Stomach (tissue), 9 donors: ENCODE data around the gene CPSF4L. TPM values are rescaled to one million over a fixed set of nuclear protein-coding genes. Genes with fewer than 3 reads are reported as not detected.

Source experiments
- DNase-seq, 2 donors: peaks; one replicate each; pipeline versions ENCODE4 v3.0.0 to v3.0.0-alpha.2; 2013 to 2019
- H3K27ac ChIP-seq, 5 donors: fragments of 200-600 bp in 4 of 5; sonication (generic) in 4 of 5; one replicate each; pipeline ENCODE4 v1.5.1; 2013 to 2019; ENCODE audit warnings: mild to moderate bottlenecking in 1 of 5, moderate library complexity in 1 of 5
- H3K27me3 ChIP-seq, 3 donors: fragments of 200-600 bp; sonication (generic); one replicate each; pipeline ENCODE4 v1.5.1; 2017 to 2019; ENCODE audit warnings: mixed run types in 1 of 3
- H3K36me3 ChIP-seq, 4 donors: fragments of 200-600 bp; sonication (generic); 1 replicate in 3 of 4; 2 replicates in 1 of 4; pipeline ENCODE4 v1.5.1; 2016 to 2019
- H3K4me1 ChIP-seq, 4 donors: fragments of 200-600 bp; sonication (generic); one replicate each; pipeline ENCODE4 v1.5.1; 2016 to 2019
- H3K4me3 ChIP-seq, 4 donors: fragments of 200-600 bp; sonication (generic) in 3 of 4; one replicate each; pipeline ENCODE4 v1.5.1; 2016 to 2019; ENCODE audit warnings: mild to moderate bottlenecking in 1 of 4
- H3K9me3 ChIP-seq, 4 donors: fragments of 200-600 bp; sonication (generic); one replicate each; pipeline ENCODE4 v1.5.1; 2016 to 2019
- CTCF ChIP-seq, 7 experiments: fragments of 450-650 bp in 4 of 7; fragments of 200-600 bp in 3 of 7; sonication (generic) in 3 of 7; IDR thresholded peaks; one replicate each; pipeline ENCODE4 v1.5.1; 2016 to 2019; ENCODE audit warnings: antibody characterized with exemption in 7 of 7, control low read depth in 2 of 7, mild to moderate bottlenecking in 1 of 7
- EP300 ChIP-seq: sonication (generic); formaldehyde crosslinking; IDR thresholded peaks from one replicate; pipeline ENCODE4 v1.6.1; 2017; ENCODE audit warnings: antibody characterized with exemption
- POLR2A ChIP-seq, 4 donors: fragments of 450-650 bp; IDR thresholded peaks; one replicate each; pipeline ENCODE4 v1.6.1; 2016; ENCODE audit warnings: antibody characterized with exemption in 4 of 4, control low read depth in 2 of 4, mild to moderate bottlenecking in 1 of 4, moderate library complexity in 1 of 4
- POLR2AphosphoS5 ChIP-seq, 3 donors: sonication (generic); formaldehyde crosslinking; IDR thresholded peaks; one replicate each; pipeline ENCODE4 v1.6.1; 2016; ENCODE audit warnings: antibody characterized with exemption in 3 of 3
- WGBS, 5 donors: extraction: QIAGEN DNeasy Blood & Tissue Kit in 3 of 5; methylation state at CpG; one replicate each; pipeline versions ENCODE4 v1.1.5 to v1.1.7; 2013 to 2018; 5-methylcytosine and 5-hydroxymethylcytosine counted together
- intact Hi-C: fragments of 100-400 bp; cut with DNase I; formaldehyde crosslinking; loops from one replicate; pipeline ENCODE4 v1.15.1; 2023; ENCODE audit warnings: low total_unique reads
- polyA plus RNA-seq, 3 donors: library from polyadenylated mRNA; stranded (reverse); fragments of 200-250 nt; gene quantifications; one replicate each; pipeline ENCODE4 v1.2.3, GENCODE V29; 2013
- total RNA-seq, 5 donors: library from RNA; depleted of rRNA; stranded (reverse); fragments of >200 nt; gene quantifications; one replicate each; pipeline versions ENCODE4 v1.1.0 to v1.2.3, GENCODE V29; 2014 to 2016
- donor health status: healthy with polysubstance abuse.
- donor health status: Bipolar disorder and iron deficiency.
- donor health status: healthy.

CPSF4L gene
- total and polyA plus RNA-seq, 8 donors = not detected

- TF ChIP-seq CTCF (IDR thresholded peaks at IDR 0.05) = peak in 6 of 7 experiments; percentile 43 to 98 (median 96)
- TF ChIP-seq POLR2A (IDR thresholded peaks at IDR 0.05) = no peak
- peak in 1 of 3 donors; percentile 34 for TF ChIP-seq POLR2AphosphoS5 (IDR thresholded peaks at IDR 0.05)
- Histone ChIP-seq H3K9me3 (no peaks in the 10 kb centered on the region), H3K4me3 (no peak overlapping the region), H3K4me1 (peaks cover 0 to 12% (median 6%) of the 10 kb centered on the region in 4 donors), H3K36me3 (no peaks in the 10 kb centered on the region), H3K27me3 (no peaks in the 10 kb centered on the region), H3K27ac (no peak overlapping the region)
- intact Hi-C loops = loop anchor here (2.0 kb wide), 1 partner anchor 113 kb away; no protein-coding TSS in a partner anchor
- peak; percentile 51 to 81 for DNase-seq
- WGBS, 5 donors = 2 to 5% (median 3%) methylated on average over 7 to 8 of the region's 8 CpGs
These were observed 6.0 kb downstream of the CPSF4L start for GRCh38 chr17:73255671-73256181.

GRCh38 chr17:73251871-73252270 is 9.8 kb downstream of the CPSF4L start:
- WGBS, 5 donors = 70 to 87% (median 78%) methylated on average over 8 of the region's 8 CpGs
- no peak for DNase-seq
- no peak overlapping the region for H3K27ac ChIP-seq
- no peak overlapping the region for H3K4me3 ChIP-seq
- peaks cover 0 to 9% (median 6%) of the 10 kb centered on the region in 4 donors for H3K4me1 ChIP-seq
- H3K27me3 ChIP-seq = no peaks in the 10 kb centered on the region
- peaks cover 3 to 24% (median 20%) of the 10 kb centered on the region in 4 donors for H3K36me3 ChIP-seq
- no peaks in the 10 kb centered on the region for H3K9me3 ChIP-seq
- no peak for TF ChIP-seq CTCF (IDR thresholded peaks at IDR 0.05)
- TF ChIP-seq POLR2AphosphoS5 (IDR thresholded peaks at IDR 0.05) = no peak
- TF ChIP-seq EP300 = no peak
- no peak for TF ChIP-seq POLR2A (IDR thresholded peaks at IDR 0.05)
- intact Hi-C loops = no loop called here

GRCh38 chr17:73250851-73251640 is 10.6 kb downstream of the CPSF4L start:
- Histone ChIP-seq H3K27ac (no peak overlapping the region), H3K4me3 (no peak overlapping the region), H3K27me3 (no peaks in the 10 kb centered on the region), H3K4me1 (peaks cover 0 to 6% (median 4%) of the 10 kb centered on the region in 4 donors), H3K9me3 (no peaks in the 10 kb centered on the region), H3K36me3 (peaks cover 3 to 32% (median 27%) of the 10 kb centered on the region in 4 donors)
- TF ChIP-seq POLR2AphosphoS5 (IDR thresholded peaks at IDR 0.05) (no peak), EP300 (no peak), CTCF (IDR thresholded peaks at IDR 0.05) (no peak), POLR2A (IDR thresholded peaks at IDR 0.05) (no peak)
- no peak for DNase-seq
- WGBS, 5 donors = 60 to 84% (median 66%) methylated on average over 10 of the region's 10 CpGs
- intact Hi-C loops = no loop called here

- Histone ChIP-seq H3K27ac (no peak overlapping the region), H3K4me3 (no peak overlapping the region), H3K36me3 (peaks cover 3 to 46% (median 40%) of the 10 kb centered on the region in 4 donors), H3K27me3 (no peaks in the 10 kb centered on the region), H3K9me3 (no peaks in the 10 kb centered on the region), H3K4me1 (no peaks in the 10 kb centered on the region)
- no peak for DNase-seq
- WGBS, 5 donors = 79 to 88% (median 85%) methylated on average over 8 of the region's 8 CpGs
- TF ChIP-seq EP300 = no peak
- TF ChIP-seq CTCF (IDR thresholded peaks at IDR 0.05) = no peak
- no peak for TF ChIP-seq POLR2A (IDR thresholded peaks at IDR 0.05)
- TF ChIP-seq POLR2AphosphoS5 (IDR thresholded peaks at IDR 0.05) = no peak
- intact Hi-C loops = no loop called here
These were observed 12.0 kb downstream of the CPSF4L start for GRCh38 chr17:73249700-73250099.
